Hepatocyte (in vitro differentiated cells): ENCODE measurements around the gene GFPT2. TPM values are rescaled to one million over a fixed set of nuclear protein-coding genes. Genes with fewer than 3 reads are reported as not detected.
A peak's percentile ranks its signal among the peaks of the same experiment; 100 is the strongest.

ENCODE experiments used
- DNase-seq: peaks from one replicate; pipeline ENCODE4 v3.0.0-alpha.2; 2016; ENCODE audit warnings: low spot score
- H2AFZ ChIP-seq: fragments of 200-600 bp; sonication (generic); 2 replicates; pipeline ENCODE4 v1.6.0; 2016; ENCODE audit warnings: antibody characterized with exemption, mild to moderate bottlenecking
- H3K27ac ChIP-seq: fragments of 200-600 bp; sonication (generic); 2 replicates; pipeline ENCODE4 v1.5.1; 2016; ENCODE audit warnings: mild to moderate bottlenecking
- H3K27me3 ChIP-seq: fragments of 200-600 bp; sonication (generic); 2 replicates; pipeline ENCODE4 v1.6.1; 2016
- H3K36me3 ChIP-seq: fragments of 200-600 bp; sonication (generic); replicated peaks from 2 replicates; pipeline ENCODE4 v1.5.1; 2016; ENCODE audit warnings: low read depth; ENCODE audit not compliant: insufficient read depth
- H3K4me1 ChIP-seq: fragments of 200-600 bp; sonication (generic); 2 replicates; pipeline ENCODE4 v1.5.1; 2016; ENCODE audit warnings: mild to moderate bottlenecking, moderate library complexity; ENCODE audit not compliant: insufficient read depth
- H3K4me2 ChIP-seq: fragments of 200-600 bp; sonication (generic); 2 replicates; pipeline ENCODE4 v1.6.0; 2016
- H3K4me3 ChIP-seq: fragments of 200-600 bp; sonication (generic); 2 replicates; pipeline ENCODE4 v1.5.1; 2016; ENCODE audit warnings: mild to moderate bottlenecking
- H3K79me2 ChIP-seq: fragments of 200-600 bp; sonication (generic); 2 replicates; pipeline ENCODE4 v1.6.0; 2017; ENCODE audit warnings: mild to moderate bottlenecking
- H3K9me2 ChIP-seq: fragments of 200-600 bp; sonication (generic); replicated peaks from 2 replicates; pipeline ENCODE4 v1.6.0; 2017; ENCODE audit warnings: mild to moderate bottlenecking; ENCODE audit not compliant: insufficient read depth
- H3K9me3 ChIP-seq: fragments of 200-600 bp; sonication (generic); 2 replicates; pipeline ENCODE4 v1.5.1; 2016; ENCODE audit warnings: low read depth, mild to moderate bottlenecking
- H4K20me1 ChIP-seq: fragments of 200-600 bp; sonication (generic); 2 replicates; pipeline ENCODE4 v1.6.0; 2016; ENCODE audit warnings: mild to moderate bottlenecking; ENCODE audit not compliant: insufficient read depth, poor library complexity, severe bottlenecking
- CTCF ChIP-seq: fragments of 200-600 bp; sonication (generic); IDR thresholded peaks from 2 replicates; pipeline ENCODE4 v1.5.1; 2016; ENCODE audit warnings: antibody characterized with exemption, mild to moderate bottlenecking; ENCODE audit not compliant: poor library complexity
- EZH2 ChIP-seq: fragments of 200-600 bp; sonication (generic); IDR thresholded peaks from 2 replicates; pipeline ENCODE4 v1.6.1; 2016; ENCODE audit warnings: antibody characterized with exemption, mild to moderate bottlenecking, borderline replicate concordance
- EZH2phosphoT487 ChIP-seq: fragments of 200-600 bp; sonication (generic); IDR thresholded peaks from one replicate; pipeline ENCODE4 v1.6.1; 2018; ENCODE audit warnings: antibody characterized with exemption, mild to moderate bottlenecking, low read depth, moderate library complexity; ENCODE audit not compliant: unreplicated experiment, severe bottlenecking
- WGBS: methylation state at CpG from one replicate; pipeline ENCODE4 v1.1.6; 2016; ENCODE audit warnings: low lambda C conversion rate; ENCODE audit errors: missing lambda C conversion rate; 5-methylcytosine and 5-hydroxymethylcytosine counted together
- polyA plus RNA-seq: library from polyadenylated mRNA; unstranded; fragments of >200 nt; fragmentation: Nextera tagmentation; extraction: Ambion mirVana; gene quantifications from 2 replicates; pipeline ENCODE4 v1.2.1, GENCODE V29; 2016
- total RNA-seq: library from RNA; depleted of rRNA; stranded (reverse); fragments of >200 nt; gene quantifications from 2 replicates; pipeline ENCODE4 v1.2.3, GENCODE V29; 2014

GFPT2 gene
- total and polyA plus RNA-seq, 2 experiments from 2014 or later: 15.9 to 44.6 TPM

GRCh38 chr5:180343831-180344695 lies 9.1 kb downstream of the GFPT2 start:
- H3K27me3 ChIP-seq: no peaks in the 10 kb centered on the region
- no peaks in the 10 kb centered on the region for H4K20me1 ChIP-seq
- no peaks in the 10 kb centered on the region for H3K36me3 ChIP-seq
- H3K4me2 ChIP-seq: no peak overlapping the region
- H3K79me2 ChIP-seq: no peaks in the 10 kb centered on the region
- H3K9me3 ChIP-seq: no peaks in the 10 kb centered on the region
- DNase-seq: peak; percentile 60
- no peak for TF ChIP-seq EZH2phosphoT487
- no peak for TF ChIP-seq EZH2
- H3K4me3 ChIP-seq: no peak overlapping the region
- H3K9me2 ChIP-seq: no peaks in the 10 kb centered on the region
- H3K27ac ChIP-seq: no peak overlapping the region
- H2AFZ ChIP-seq: no peak overlapping the region
- 77% methylated on average over 14 of the region's 14 CpGs for WGBS
- peaks cover 5% of the 10 kb centered on the region for H3K4me1 ChIP-seq

- DNase-seq: no peak
- Histone ChIP-seq H3K27ac (no peak overlapping the region), H3K79me2 (no peaks in the 10 kb centered on the region), H4K20me1 (no peaks in the 10 kb centered on the region), H2AFZ (no peak overlapping the region), H3K4me2 (peak overlapping the region; percentile 21), H3K36me3 (no peaks in the 10 kb centered on the region), H3K9me3 (no peaks in the 10 kb centered on the region), H3K4me3 (no peak overlapping the region), H3K4me1 (peaks cover 5% of the 10 kb centered on the region), H3K9me2 (no peaks in the 10 kb centered on the region), H3K27me3 (no peaks in the 10 kb centered on the region)
- 45% methylated on average over 19 of the region's 19 CpGs for WGBS
- TF ChIP-seq CTCF (no peak), EZH2 (no peak), EZH2phosphoT487 (no peak)
Measured at GRCh38 chr5:180343110-180343830, 9.9 kb downstream of the GFPT2 start.

GRCh38 chr5:180341595-180341994 lies 11.5 kb downstream of the GFPT2 start:
- no peak overlapping the region for H3K27ac ChIP-seq
- peaks cover 5% of the 10 kb centered on the region for H3K4me1 ChIP-seq
- H2AFZ ChIP-seq: no peak overlapping the region
- no peaks in the 10 kb centered on the region for H3K9me3 ChIP-seq
- H3K27me3 ChIP-seq: no peaks in the 10 kb centered on the region
- TF ChIP-seq EZH2phosphoT487 (no peak), EZH2 (no peak), CTCF (no peak)
- no peak overlapping the region for H3K4me2 ChIP-seq
- no peaks in the 10 kb centered on the region for H4K20me1 ChIP-seq
- DNase-seq: no peak
- H3K4me3 ChIP-seq: no peak overlapping the region
- H3K36me3 ChIP-seq: no peaks in the 10 kb centered on the region
- no peaks in the 10 kb centered on the region for H3K79me2 ChIP-seq
- no peaks in the 10 kb centered on the region for H3K9me2 ChIP-seq
- 89% methylated on average over 8 of the region's 8 CpGs for WGBS

- Histone ChIP-seq H2AFZ (no peak overlapping the region), H3K4me3 (no peak overlapping the region), H3K4me2 (no peak overlapping the region), H3K9me2 (no peaks in the 10 kb centered on the region), H3K4me1 (peaks cover 5% of the 10 kb centered on the region), H3K79me2 (no peaks in the 10 kb centered on the region), H3K27ac (no peak overlapping the region), H3K9me3 (no peaks in the 10 kb centered on the region), H3K36me3 (no peaks in the 10 kb centered on the region), H4K20me1 (no peaks in the 10 kb centered on the region), H3K27me3 (no peaks in the 10 kb centered on the region)
- WGBS: 90% methylated on average over 9 of the region's 9 CpGs
- TF ChIP-seq EZH2phosphoT487: no peak
- TF ChIP-seq CTCF: no peak
- no peak for TF ChIP-seq EZH2
- no peak for DNase-seq
Measured at GRCh38 chr5:180340856-180341255, 12.3 kb downstream of the GFPT2 start.
